Activated CD8-positive, alpha-beta memory T cell treated with anti-CD3 and anti-CD28 coated beads for 4 hours (primary cell): ENCODE measurements around the gene ZC3H18.
A peak's percentile ranks its signal among the peaks of the same experiment; 100 is the strongest.

Experiments used
- DNase-seq, 2 donors: peaks; one replicate each; pipeline ENCODE4 v3.0.0-alpha.2; 2020; ENCODE audit warnings: low read depth in 2 of 2

ZC3H18 gene

DNA sequence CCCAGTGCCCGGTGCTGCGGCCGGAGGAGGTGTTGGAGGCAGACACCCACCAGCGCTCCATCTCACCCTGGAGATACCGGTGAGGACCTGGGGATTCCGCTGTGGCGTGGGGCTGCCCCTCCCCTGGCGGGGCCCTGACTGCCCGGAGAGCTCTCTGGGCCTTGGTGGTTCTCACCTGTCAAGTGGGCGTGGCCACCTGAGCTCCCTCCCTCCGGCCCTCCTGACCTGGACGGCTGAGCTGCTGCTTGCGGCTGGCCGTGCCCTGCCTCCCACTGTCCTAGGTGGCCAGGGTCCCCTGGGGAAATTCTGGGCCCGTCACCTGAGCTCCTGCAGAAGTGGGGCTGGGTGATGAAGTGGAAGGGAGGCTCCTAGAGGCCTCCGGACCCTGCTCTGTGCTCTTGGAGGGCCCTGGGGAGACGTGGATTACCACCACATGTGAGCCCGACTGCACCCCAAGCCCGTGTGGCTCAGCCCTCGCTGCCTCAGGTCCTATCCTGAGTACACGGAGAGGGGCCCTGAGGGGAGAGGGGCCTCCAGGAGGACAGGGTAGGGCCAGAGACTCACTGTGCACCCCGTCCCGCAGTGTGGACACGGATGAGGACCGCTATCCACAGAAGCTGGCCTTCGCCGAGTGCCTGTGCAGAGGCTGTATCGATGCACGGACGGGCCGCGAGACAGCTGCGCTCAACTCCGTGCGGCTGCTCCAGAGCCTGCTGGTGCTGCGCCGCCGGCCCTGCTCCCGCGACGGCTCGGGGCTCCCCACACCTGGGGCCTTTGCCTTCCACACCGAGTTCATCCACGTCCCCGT is 69.2 kb downstream of the ZC3H18 start:
- no peak for DNase-seq

DNA sequence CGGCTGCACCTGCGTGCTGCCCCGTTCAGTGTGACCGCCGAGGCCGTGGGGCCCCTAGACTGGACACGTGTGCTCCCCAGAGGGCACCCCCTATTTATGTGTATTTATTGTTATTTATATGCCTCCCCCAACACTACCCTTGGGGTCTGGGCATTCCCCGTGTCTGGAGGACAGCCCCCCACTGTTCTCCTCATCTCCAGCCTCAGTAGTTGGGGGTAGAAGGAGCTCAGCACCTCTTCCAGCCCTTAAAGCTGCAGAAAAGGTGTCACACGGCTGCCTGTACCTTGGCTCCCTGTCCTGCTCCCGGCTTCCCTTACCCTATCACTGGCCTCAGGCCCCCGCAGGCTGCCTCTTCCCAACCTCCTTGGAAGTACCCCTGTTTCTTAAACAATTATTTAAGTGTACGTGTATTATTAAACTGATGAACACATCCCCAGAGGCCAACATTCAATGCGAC is 69.9 kb downstream of the ZC3H18 start:
- DNase-seq: no peak

DNA sequence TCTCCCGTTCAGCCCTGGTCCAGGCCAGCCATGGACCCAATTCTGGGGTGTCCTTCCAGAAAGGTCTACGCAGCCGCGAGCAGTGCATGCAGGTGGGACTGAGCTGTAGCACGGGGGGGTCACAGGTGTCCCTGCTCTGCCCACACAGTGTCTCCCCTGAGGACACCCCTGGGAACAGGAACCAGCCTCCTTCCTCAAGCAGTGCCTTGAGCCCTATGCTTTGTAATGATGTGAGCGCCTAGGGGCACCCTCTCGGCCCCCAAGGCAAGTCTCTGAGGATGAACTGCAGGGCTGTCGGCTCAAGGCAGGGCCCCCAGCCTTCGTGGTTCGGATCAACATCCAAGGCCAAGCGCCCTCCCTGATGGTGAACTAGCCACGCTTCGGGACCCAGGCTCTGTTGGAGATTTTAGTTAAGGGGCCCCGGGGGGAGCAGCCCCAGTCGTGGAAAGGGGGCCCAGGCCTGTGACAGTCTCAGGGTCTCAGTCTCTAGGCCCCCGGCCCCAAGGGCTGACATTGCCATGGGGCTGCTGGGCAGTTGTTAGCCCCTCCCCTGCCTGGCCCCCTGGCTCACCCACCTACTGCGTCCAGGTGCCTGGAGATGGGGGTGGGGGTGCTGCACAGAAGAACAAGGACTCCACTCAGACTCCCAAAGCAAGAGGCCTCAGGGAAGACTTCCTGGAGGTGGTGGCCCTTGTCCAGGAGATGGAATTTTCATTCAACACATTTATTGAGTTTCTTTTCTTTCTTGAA is 70.5 kb downstream of the ZC3H18 start:
- no peak for DNase-seq

DNA sequence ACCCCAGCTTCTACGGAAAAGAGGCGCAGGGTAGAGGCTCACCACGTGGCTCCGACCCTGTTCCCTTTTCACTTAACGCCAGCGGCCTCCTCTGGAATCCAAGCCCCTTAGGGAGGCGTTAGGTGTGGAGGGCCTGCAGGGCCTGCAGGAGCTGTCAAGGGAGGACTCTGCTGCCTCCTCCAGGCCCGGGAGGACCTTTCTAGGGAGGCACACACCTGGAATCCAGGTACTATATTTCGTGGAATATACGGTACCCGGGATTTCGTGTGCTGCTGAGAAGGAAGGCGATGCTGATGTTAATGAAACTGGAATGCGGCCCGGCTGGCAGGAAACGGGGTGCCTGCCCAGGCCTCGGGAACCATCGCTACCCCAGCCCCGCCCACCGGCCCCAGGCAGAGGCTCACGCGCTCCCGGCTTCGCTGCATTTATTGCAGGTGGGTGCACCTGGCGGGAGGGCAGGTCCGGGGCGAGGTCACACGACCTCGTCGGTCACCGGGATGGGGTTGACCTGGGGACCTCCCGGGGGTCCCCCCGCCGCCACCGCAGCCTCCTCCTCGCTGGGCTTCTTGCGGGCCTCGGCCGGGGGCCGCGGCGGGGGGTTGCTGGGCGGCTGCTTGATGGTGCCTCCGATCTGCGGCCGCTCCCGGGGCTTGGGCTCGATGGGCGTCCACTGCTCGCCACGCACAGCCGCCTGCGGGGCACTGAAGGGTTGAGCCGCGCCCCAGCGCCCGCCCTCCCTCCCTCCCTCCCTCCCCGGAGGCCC is 72.9 kb downstream of the ZC3H18 start:
- no peak for DNase-seq

DNA sequence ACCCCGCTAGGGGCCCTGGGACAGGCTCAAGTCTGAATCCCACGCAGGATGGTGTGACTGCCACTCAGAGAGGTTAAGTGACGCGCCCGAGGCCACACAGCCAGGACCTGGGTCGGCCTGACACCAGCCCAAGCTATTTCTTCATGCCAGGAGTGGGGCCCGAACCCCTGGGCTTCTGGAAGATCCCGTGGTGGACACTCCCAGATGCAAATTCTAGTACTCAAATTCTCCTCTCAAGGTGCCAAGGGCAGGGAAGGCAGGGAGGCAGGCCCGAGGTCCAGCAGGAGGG is 73.4 kb downstream of the ZC3H18 start:
- no peak for DNase-seq

DNA sequence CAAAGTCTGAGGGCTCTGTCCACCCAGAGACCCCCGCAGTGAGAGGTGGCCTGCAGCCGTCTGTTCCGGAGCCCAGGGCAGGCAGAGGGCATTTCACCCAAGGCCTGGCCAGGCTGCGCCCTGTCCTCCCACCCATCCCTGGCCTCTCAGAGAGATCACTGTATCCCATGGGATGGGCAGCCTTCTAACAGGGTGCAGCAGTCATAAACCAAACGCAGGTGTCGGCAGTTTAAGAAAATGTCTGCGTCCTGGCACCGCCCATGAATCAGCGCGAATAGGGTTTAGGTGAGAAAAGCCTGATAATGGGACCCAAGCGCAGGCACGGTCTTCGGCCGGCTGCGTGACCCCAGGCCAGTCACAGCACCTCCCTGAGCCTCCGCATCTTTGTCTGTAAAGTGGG is 75.3 kb downstream of the ZC3H18 start:
- no peak for DNase-seq

DNA sequence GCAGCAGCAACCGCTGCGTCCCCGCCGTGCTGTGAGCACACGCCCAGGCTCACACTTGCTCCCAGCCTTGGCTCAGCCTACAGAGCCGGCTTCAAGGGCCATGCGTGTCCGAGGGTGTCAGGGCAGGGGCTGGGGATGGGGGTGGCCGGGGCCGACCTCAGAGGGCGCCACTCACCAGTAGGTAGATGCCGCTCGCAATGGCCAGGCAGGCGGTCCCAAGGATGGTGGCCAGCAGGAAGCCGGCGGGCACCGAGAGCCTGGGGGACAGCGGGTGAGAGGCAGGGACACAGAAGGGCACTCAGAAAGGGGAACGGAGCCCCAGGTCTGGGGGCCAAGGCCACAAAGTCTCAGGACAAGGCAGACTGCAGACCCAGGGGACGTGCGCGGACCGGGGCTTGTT is 75.7 kb downstream of the ZC3H18 start:
- DNase-seq: no peak

DNA sequence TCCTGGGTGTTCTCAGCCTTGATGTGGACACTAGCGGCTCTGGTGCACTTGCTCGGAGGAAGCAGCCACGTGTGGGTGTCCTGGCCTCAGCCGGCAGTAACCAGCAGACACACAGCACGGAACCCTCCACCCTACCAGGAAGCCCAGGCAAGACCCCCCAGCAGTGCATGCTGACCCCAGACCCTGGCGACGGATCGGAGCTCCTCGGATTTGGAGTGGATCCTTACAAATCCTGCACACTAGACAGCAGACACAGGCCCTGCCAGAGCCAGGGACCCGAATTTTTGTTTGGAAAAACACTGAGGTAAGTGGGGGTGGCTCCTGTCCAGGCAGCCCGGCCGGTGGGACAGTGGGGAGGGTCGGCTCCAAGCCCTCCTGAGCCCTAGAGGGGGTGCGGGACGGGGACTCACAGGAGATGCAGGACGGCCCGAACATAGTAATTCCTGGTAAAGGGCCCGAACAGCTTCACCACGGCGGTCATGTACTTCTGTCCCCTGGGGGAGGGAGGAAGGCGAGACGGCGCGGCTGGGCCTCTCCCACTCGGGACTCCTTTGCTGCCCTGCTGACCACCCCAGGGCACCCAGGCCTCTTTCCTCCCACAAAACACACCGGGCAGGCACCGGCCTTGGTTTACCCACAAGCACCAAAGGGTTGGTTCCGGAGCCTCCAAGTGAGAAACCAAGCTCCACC is 76.3 kb downstream of the ZC3H18 start:
- no peak for DNase-seq

DNA sequence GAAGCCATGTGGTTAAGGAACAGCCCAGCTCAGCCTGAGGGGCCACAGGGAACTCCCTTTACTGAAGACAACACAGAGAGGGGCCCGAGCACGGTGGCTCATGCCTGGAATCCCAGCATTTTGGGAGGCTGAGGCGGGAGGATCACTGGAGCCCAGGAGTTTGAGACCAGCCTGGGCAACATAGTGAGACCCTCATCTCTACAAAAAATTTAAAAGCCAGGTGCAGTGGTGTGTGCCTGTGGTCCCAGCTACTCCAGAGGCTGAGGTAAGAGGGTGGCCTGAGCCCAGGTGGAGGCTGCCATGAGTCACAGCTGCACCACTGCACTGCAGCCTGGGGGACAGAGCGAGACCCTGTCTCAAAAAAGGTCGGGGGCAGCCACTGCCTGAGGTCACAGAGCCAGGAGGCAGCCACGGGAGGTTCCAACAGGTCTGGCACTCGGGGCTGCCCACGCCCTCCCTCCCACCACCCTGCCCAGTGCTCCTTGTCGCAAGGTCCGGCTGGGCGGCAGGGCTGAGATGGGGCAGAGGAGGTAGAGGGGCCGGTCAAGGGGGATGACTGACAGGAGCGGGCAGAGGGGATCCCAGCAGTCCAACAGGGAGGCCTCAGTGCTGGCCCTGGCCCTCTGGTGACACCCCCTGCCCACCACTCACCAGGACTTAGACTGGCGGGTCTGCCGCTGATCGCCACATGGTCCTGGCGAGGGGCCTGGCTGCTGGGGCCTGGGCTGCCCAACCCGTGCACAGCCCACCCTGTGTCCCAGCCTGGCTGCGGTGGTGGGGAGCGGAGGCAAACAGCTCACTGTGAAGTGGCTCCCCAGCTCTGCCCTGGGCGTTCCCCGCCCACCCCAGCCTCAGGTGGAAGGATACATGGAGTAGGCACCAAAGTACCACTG is 77.2 kb downstream of the ZC3H18 start:
- no peak for DNase-seq

DNA sequence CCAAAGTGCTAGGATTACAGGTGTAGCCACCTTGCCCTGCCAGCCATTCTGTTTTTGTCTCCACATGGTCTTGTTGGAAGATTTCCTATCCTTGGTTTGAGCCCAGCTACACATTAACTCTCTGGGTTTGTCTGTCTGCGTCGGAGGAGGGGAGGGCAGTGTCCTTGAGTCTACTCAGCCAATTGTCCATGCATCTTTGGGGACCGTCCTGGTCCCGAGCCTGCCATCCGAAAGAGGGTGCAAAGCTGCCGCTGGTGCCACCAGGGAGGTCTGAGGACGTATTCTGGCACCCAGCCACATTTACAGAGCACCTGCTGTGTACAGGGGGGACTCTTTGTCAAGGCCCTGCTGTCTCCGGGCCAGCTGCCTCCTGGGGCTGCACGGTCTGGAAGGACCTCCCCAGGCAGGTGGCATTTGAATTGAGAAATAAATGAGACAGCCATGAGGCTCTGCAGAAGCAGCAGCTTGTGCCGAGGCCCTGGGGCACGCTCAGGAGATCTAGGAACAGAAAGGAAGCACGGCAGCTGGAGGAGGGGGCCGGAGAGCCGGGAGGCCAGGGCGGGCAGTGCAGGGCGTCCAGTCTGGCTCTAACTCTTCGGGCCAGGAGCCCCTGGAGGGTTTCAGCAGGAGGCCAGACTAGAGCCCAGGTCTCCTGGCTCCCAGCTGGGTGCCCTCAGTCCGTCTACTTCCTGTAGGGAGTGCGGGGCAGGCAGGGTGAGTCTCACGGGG is 79.2 kb downstream of the ZC3H18 start:
- no peak for DNase-seq

DNA sequence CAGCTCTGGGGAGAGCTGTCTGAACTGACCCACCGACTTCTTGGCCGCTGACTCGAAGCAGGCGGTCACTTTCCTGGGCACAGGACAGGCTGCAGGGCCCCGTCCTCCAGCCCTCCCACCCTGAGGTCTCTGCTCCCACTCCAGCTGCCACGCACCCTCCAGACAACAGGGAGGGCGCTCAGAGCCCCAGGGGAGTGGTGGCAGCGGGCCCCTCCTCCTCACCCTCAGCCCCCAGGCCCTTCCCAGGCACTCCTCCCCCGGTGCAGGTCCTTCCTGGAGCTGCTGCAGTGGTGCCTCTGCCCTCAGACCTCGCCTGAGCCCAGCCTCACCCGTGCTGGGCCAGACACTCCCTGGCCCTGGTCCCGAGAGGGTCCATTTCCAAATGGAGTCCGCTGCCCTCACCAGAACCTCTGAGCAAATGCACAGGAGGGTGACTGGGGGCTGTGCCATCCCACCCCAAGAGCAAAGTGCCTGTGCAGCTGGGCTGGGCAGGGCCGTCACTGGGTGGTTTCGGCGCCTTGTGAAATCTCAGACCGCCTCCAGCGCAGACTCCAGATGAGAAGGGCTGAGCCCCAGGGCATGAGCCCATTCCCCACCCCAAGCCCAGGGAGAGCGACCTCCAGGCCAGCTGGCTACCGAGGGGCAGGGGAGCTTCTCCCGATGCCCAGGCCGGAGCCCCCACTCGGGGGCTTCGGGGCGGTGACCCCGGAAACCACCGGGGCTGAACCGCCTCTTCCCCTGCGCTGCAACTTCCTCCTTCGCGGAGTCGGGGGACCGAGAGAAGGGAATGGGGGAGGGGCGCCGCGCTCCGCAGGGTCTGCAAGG is 79.9 kb downstream of the ZC3H18 start:
- no peak for DNase-seq

DNA sequence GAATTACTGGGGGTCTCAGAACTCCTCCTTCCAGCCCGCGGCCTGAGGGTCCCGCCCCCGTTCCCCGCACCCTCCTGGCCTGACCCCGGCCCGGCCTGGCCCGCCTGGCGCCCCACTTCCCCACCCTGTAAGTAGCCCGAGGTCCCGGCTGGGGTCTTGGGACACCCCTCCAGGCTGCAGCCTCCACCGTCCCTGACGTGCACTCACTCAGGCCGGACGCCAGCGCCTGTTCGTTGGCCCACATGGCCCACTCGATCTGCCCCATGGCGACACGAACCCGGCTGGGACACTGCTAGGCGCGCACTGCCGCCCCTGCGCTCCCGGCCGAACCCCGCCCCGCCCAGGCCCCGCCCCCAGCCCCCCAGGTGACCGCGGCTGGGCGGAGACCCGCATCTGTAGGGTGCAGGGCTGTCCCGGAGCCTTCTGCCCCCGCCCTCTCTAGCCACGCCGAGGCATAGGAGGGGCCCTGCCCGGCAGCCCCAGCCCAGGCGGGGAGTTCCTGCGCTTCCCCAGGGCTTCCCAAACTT is 80.6 kb downstream of the ZC3H18 start, which contains the start of gene CYBA:
Gene CYBA (minus strand): TSS at position 305 of the 527 bp plus-strand sequence. CDS start 40 bp downstream, at position 265.
- peak; percentile 59 to 64 for DNase-seq

DNA sequence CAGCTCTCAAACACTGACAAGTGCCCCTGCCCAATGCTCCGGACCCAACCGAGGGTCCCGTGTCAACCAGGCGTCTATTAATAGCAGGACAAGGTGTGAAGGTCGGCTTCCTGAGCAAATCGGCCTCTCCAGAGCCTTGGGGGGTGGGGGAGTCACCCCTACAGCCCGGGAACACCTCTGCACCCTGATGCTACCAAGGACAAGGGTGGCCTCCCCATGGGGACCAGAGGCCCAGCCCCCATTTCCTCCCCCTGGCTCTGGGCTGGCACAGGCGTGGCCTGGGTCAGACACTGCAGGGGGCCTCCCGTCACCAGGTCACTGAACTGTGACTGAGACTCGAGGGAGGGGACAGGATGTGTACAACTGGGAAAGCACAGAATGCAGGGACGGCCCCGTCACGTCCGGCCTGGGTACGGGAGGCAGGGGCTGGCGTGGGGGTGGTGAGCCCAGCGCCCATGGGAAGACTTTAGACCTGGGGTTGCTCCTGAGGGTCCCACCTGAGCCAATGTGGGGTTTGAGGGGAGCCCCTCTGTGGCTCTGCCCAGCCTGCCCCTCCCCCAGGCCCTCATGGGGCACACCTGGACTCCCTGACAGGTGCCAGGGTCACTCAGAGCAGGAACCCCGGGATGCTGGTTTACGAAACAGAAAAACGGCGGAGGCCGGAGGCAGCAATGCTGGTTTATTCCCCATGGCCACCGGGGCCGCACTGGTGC is 81.2 kb downstream of the ZC3H18 start:
- DNase-seq: no peak

DNA sequence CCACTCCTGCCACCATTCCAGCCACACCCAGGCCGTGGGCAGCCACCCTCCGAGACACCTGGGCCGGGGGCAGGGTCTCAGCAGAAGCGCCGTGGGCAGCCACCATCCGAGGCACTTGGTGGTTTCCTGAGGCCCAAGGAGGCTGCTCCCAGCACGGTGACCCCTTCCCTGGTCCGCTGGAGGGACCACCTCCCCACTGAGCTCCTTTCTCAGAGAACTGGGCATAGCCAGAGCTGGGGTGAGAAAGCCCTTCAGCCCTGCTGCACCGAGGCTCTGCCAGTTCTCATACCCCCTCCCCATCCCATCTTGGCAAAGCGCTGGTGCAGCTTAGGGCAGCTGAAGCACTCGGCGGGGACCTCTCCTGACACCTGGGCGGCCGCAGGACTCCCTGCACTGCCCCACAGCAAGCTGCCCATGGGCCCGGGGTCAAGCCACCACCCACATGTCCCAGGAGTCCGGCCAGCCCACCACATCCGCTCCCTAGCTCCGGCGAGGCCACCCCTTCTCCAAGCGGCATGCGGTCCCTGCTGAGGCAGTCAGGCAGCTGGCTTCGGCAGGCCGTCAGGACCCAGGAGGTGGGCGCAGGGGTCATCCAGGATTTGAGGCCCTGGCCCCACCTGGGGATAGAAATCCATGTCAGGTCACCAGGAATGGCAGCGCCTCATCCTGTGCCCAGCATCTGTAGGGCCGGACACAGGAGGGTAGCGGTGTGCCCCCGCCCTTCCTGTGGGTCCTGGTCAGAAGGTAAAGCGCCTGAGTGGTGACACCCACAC is 82.0 kb downstream of the ZC3H18 start:
- no peak for DNase-seq

DNA sequence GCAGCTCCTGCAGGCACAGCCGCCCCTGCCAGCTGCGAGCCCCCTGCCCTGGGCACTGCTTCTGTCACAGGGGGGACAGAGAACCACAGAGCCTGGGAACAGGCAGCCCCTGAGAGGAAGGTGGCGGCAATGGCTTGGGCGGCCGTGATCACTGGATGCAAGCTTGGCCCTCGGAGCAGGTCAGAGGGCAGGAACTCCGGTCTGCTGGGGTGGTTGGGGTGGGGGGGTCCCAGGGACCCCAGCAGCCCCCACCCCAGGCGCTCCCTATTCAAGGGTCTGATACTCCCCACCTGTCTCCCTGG is 82.5 kb downstream of the ZC3H18 start:
- no peak for DNase-seq

DNA sequence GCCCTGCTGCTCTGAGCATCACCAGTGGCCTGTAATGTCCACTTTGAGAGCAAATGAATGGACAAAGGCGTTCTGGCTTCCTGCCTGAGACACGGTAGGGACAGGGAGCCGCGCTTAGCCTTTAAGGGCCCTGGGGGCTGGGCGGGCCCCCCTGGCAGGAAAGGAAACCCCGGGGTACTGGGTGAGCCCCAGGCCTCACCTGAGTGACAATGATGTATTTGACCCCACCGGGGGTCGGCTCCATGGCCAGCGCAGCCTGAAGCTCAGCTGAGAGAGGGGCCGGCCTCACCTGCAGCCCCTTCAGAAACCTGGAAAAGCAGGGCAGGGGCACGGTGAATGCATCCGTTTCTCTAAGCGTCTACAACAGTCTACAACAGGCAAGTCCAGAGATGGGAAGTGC is 82.9 kb downstream of the ZC3H18 start:
- DNase-seq: no peak

DNA sequence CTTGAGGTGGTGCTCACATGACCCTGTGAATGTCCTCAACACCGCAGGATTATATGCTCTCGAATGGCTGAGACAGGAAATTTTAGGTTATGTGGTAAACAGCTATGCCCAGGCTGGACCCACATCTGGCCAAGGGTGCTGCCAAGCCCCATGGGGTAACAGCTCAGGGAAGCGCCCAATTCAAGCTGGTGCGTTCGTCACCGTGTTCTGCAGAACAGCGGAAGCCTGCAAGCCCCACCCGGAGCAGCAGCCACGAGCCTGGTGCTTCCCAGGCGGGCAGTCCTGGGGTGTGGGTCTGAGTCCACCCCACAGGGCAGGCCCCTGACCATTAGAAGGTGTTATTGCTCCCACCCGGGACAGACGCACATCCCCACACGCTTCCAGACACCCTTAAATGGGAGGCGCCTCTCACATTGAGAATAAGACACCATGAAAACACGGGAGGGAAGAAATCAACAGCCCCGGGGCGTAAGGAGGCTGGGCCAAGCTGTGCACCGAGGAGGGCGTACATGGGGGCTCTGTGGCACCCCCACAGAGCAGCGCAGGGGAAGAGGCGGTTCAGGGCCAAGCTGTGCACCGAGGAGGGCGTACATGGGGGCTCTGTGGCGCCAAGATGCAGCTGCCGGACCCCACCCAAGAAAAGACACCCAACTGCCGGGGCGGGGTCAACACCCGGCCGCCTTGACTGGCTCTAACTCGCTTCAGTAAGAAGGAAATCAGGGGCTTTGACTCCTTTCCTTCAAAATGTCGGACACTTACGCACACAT is 83.6 kb downstream of the ZC3H18 start:
- no peak for DNase-seq
